H1 (cell line): Measurements from ENCODE around the gene PPP2R3A. TPM values are rescaled to one million over a fixed set of nuclear protein-coding genes. Genes with fewer than 3 reads are reported as not detected.

ENCODE experiments used
- CTCF ChIA-PET: fragments of 300-600 bp; sonication (Branson Sonifier 250); formaldehyde crosslinking; loops from one replicate; lab custom pipeline; 2021; ENCODE audit not compliant: partially characterized antibody; lab: Charles Lee
- POLR2A ChIA-PET: fragments of 300-600 bp; sonication (Branson Sonifier 250); formaldehyde crosslinking; loops from one replicate; lab custom pipeline; 2021; ENCODE audit warnings: inconsistent platforms; ENCODE audit not compliant: partially characterized antibody; lab: Charles Lee
- DNase-seq, 2 experiments: peaks; one replicate each; pipeline versions ENCODE4 v3.0.0 to v3.0.0-alpha.2; 2010 to 2022; ENCODE audit warnings: low spot score in 2 of 2, low read depth in 1 of 2, mixed read lengths in 1 of 2
- FAIRE-seq: peaks from 2 replicates; lab custom pipeline; 2011; peaks lifted over from hg19 to GRCh38; lab: Jason Lieb, UNC
- H2AFZ ChIP-seq: 2 replicates; pipeline ENCODE4 v1.8.1; 2012; ENCODE audit warnings: low read length, inconsistent platforms
- H2AK5ac ChIP-seq: 2 replicates; pipeline ENCODE4 v1.6.1; 2013; ENCODE audit warnings: low read depth, low read length
- H2BK120ac ChIP-seq: replicated peaks from 2 replicates; pipeline ENCODE3; 2013; ENCODE audit warnings: low read depth, low read length, inconsistent platforms
- H2BK12ac ChIP-seq: 2 replicates; pipeline ENCODE4 v1.6.1; 2013; ENCODE audit warnings: low read depth, low read length
- H2BK15ac ChIP-seq: 2 replicates; pipeline ENCODE4 v1.6.1; 2013; ENCODE audit warnings: low read length
- H2BK20ac ChIP-seq: 2 replicates; pipeline ENCODE4 v1.6.1; 2013; ENCODE audit warnings: low read length
- H2BK5ac ChIP-seq: 2 replicates; pipeline ENCODE4 v1.6.1; 2013; ENCODE audit warnings: low read depth, low read length
- H3K14ac ChIP-seq: 2 replicates; pipeline ENCODE4 v1.6.1; 2013; ENCODE audit warnings: inconsistent platforms; ENCODE audit not compliant: insufficient read length
- H3K18ac ChIP-seq: 2 replicates; pipeline ENCODE4 v1.6.1; 2013; ENCODE audit warnings: low read length; ENCODE audit errors: extremely low read depth
- H3K23ac ChIP-seq: 2 replicates; pipeline ENCODE4 v1.6.1; 2013; ENCODE audit warnings: inconsistent platforms; ENCODE audit not compliant: insufficient read length
- H3K23me2 ChIP-seq: 2 replicates; pipeline ENCODE4 v1.6.1; 2013; ENCODE audit warnings: low read depth, low read length
- H3K27ac ChIP-seq: 2 replicates; pipeline ENCODE4 v1.6.1; 2011; ENCODE audit warnings: low read depth, low read length, inconsistent platforms
- H3K27me3 ChIP-seq, 4 experiments: replicated peaks in 1 of 4; 1 replicate in 1 of 4; 2 replicates in 3 of 4; pipeline versions ENCODE4 v1.6.1 to v1.8.1; 2011 to 2013; ENCODE audit warnings: low read length in 3 of 4, mild to moderate bottlenecking in 3 of 4, inconsistent platforms in 2 of 4, mixed read lengths in 2 of 4, moderate library complexity in 1 of 4; ENCODE audit not compliant: control insufficient read depth in 3 of 4, insufficient read depth in 3 of 4; ENCODE audit errors: extremely low read depth in 1 of 4
- H3K36me3 ChIP-seq, 4 experiments: 2 replicates each; pipeline versions ENCODE4 v1.6.1 to v1.8.1; 2011 to 2013; ENCODE audit warnings: mild to moderate bottlenecking in 4 of 4, low read length in 3 of 4, moderate library complexity in 2 of 4, control low read depth in 1 of 4, inconsistent platforms in 1 of 4; ENCODE audit not compliant: insufficient read depth in 4 of 4, control insufficient read depth in 2 of 4
- H3K4ac ChIP-seq: replicated peaks from 2 replicates; pipeline ENCODE3; 2013; ENCODE audit warnings: low read length, low read depth, mixed read lengths, inconsistent platforms; ENCODE audit not compliant: insufficient read length
- H3K4me1 ChIP-seq, 4 experiments: replicated peaks in 1 of 4; 1 replicate in 1 of 4; 2 replicates in 3 of 4; pipeline versions ENCODE4 v1.6.1 to v1.8.1; 2011 to 2013; ENCODE audit warnings: low read length in 3 of 4, inconsistent platforms in 2 of 4, mixed read lengths in 1 of 4; ENCODE audit not compliant: insufficient read depth in 4 of 4, control insufficient read depth in 3 of 4
- H3K4me2 ChIP-seq, 2 experiments: 2 replicates each; pipeline versions ENCODE4 v1.6.1 to v1.8.1; 2011 to 2013; ENCODE audit warnings: low read depth in 2 of 2, low read length in 2 of 2, control low read depth in 1 of 2, inconsistent platforms in 1 of 2, mild to moderate bottlenecking in 1 of 2; ENCODE audit not compliant: insufficient read depth in 1 of 2
- H3K4me3 ChIP-seq, 4 experiments: fragments of 200-600, 300-600 bp in 1 of 4; sonication (generic), shearing (Covaris generic), sonication (Bioruptor Twin) in 1 of 4; 2 replicates each; pipeline versions ENCODE4 v1.5.1 to v1.8.1; 2011 to 2016; ENCODE audit warnings: low read length in 4 of 4, low read depth in 3 of 4, control low read depth in 2 of 4, inconsistent platforms in 2 of 4, mild to moderate bottlenecking in 2 of 4, mixed read lengths in 1 of 4, moderate library complexity in 1 of 4; ENCODE audit not compliant: insufficient read depth in 2 of 4; ENCODE audit errors: extremely low read depth in 1 of 4
- H3K56ac ChIP-seq: replicated peaks from 2 replicates; pipeline ENCODE3; 2013; ENCODE audit warnings: low read depth, mild to moderate bottlenecking, mixed read lengths, low read length, inconsistent platforms; ENCODE audit not compliant: insufficient read length
- H3K79me1 ChIP-seq: 2 replicates; pipeline ENCODE4 v1.6.1; 2013; ENCODE audit warnings: low read depth, low read length, control low read depth
- H3K79me2 ChIP-seq, 2 experiments: 2 replicates each; pipeline versions ENCODE4 v1.6.1 to v1.8.1; 2012 to 2013; ENCODE audit warnings: low read length in 2 of 2, mild to moderate bottlenecking in 2 of 2, inconsistent platforms in 1 of 2; ENCODE audit not compliant: insufficient read depth in 2 of 2, control insufficient read depth in 1 of 2
- H3K9ac ChIP-seq, 4 experiments: replicated peaks in 1 of 4; 1 replicate in 1 of 4; 2 replicates in 3 of 4; pipeline versions ENCODE4 v1.6.1 to v1.8.1; 2011 to 2013; ENCODE audit warnings: low read depth in 3 of 4, low read length in 3 of 4, control low read depth in 2 of 4, mild to moderate bottlenecking in 2 of 4, moderate library complexity in 2 of 4, inconsistent platforms in 1 of 4; ENCODE audit errors: extremely low read depth in 1 of 4
- H3K9me3 ChIP-seq, 2 experiments: 2 replicates each; pipeline versions ENCODE4 v1.6.1 to v1.8.1; 2012 to 2013; ENCODE audit warnings: mild to moderate bottlenecking in 2 of 2, moderate library complexity in 2 of 2, control low read depth in 1 of 2, inconsistent platforms in 1 of 2, low read depth in 1 of 2, low read length in 1 of 2, mixed read lengths in 1 of 2; ENCODE audit not compliant: insufficient read depth in 2 of 2
- H4K20me1 ChIP-seq, 2 experiments: replicated peaks in 1 of 2; 2 replicates each; pipeline versions ENCODE3 to v1.8.1; 2011 to 2013; ENCODE audit warnings: inconsistent platforms in 2 of 2, low read length in 2 of 2, mild to moderate bottlenecking in 1 of 2; ENCODE audit not compliant: insufficient read depth in 2 of 2, control insufficient read depth in 1 of 2
- H4K5ac ChIP-seq: 2 replicates; pipeline ENCODE4 v1.6.1; 2013; ENCODE audit warnings: low read length, low read depth, mixed read lengths, inconsistent platforms; ENCODE audit not compliant: insufficient read length
- H4K8ac ChIP-seq: 2 replicates; pipeline ENCODE4 v1.8.0; 2013; ENCODE audit warnings: mild to moderate bottlenecking, moderate library complexity, low read length, inconsistent platforms; ENCODE audit not compliant: insufficient read depth; ENCODE audit errors: extremely low read depth
- H4K91ac ChIP-seq: replicated peaks from 2 replicates; pipeline ENCODE3; 2013; ENCODE audit warnings: low read length, mixed read lengths, inconsistent platforms; ENCODE audit not compliant: insufficient read length
- BACH1 ChIP-seq: IDR thresholded peaks from 2 replicates; pipeline ENCODE4 v1.6.1; 2012; ENCODE audit warnings: low read length, improper control_type of control experiment
- BRCA1 ChIP-seq: IDR thresholded peaks from 2 replicates; pipeline ENCODE4 v1.6.1; 2012; ENCODE audit warnings: low read depth, low read length, improper control_type of control experiment
- CBX5 ChIP-seq: fragments of 300-800, 300-1000 bp; sonication (generic); IDR thresholded peaks from 2 replicates; pipeline ENCODE4 v1.7.1; 2016; ENCODE audit warnings: antibody characterized with exemption, low read length, low read depth
- CHD1 ChIP-seq: IDR thresholded peaks from 2 replicates; pipeline ENCODE4 v1.6.1; 2012; ENCODE audit warnings: low read depth, low read length, improper control_type of control experiment
- CREB1 ChIP-seq: IDR thresholded peaks from 2 replicates; pipeline ENCODE4 v1.6.1; 2012; ENCODE audit warnings: inconsistent platforms
- FOSL1 ChIP-seq: IDR thresholded peaks from 2 replicates; pipeline ENCODE4 v1.6.1; 2011; ENCODE audit warnings: mild to moderate bottlenecking, low read depth, low read length, moderate library complexity; ENCODE audit not compliant: insufficient read depth
- RBBP5 ChIP-seq: IDR thresholded peaks from 2 replicates; pipeline ENCODE4 v1.7.1; 2012; ENCODE audit warnings: low read depth, mild to moderate bottlenecking, inconsistent platforms, low read length, moderate library complexity, borderline replicate concordance
- RFX5 ChIP-seq: IDR thresholded peaks from 2 replicates; pipeline ENCODE4 v1.6.1; 2011; ENCODE audit warnings: low read depth, low read length, improper control_type of control experiment, borderline replicate concordance
- SAP30 ChIP-seq: fragments of 300-600 bp; sonication (generic); IDR thresholded peaks from 2 replicates; pipeline ENCODE4 v1.7.1; 2012; ENCODE audit warnings: low read length, moderate library complexity, mild to moderate bottlenecking, inconsistent platforms; ENCODE audit not compliant: insufficient read depth, insufficient replicate concordance
- SP1 ChIP-seq: IDR thresholded peaks from 2 replicates; pipeline ENCODE4 v1.6.1; 2011; ENCODE audit warnings: low read depth, low read length
- TAF7 ChIP-seq: optimal IDR thresholded peaks from 2 replicates; pipeline ENCODE3; 2011; ENCODE audit warnings: low read depth, mild to moderate bottlenecking, inconsistent platforms, low read length, moderate library complexity, borderline replicate concordance
- WGBS, 2 experiments: shearing (Covaris generic) in 1 of 2; methylation state at CpG; one replicate each; pipeline versions ENCODE4 v1.1.6 to v1.1.7; 2013 to 2015; ENCODE audit warnings: low lambda C conversion rate in 2 of 2, mixed read lengths in 2 of 2, inconsistent platforms in 1 of 2, low coverage in 1 of 2, missing lambda C conversion rate in 1 of 2; ENCODE audit not compliant: insufficient replicate concordance in 2 of 2, insufficient coverage in 1 of 2, insufficient read length in 1 of 2; ENCODE audit errors: extremely low coverage in 1 of 2, missing lambda C conversion rate in 1 of 2; 5-methylcytosine and 5-hydroxymethylcytosine counted together
- polyA plus RNA-seq, 7 experiments: library from polyadenylated mRNA; depleted of rRNA in 3 of 7; stranded (reverse) in 5 of 7; unstranded in 2 of 7; fragments of >200 nt in 5 of 7; fragments of 200-250 nt in 2 of 7; gene quantifications; 1 replicate in 5 of 7; 2 replicates in 1 of 7; 4 replicates in 1 of 7; pipeline versions ENCODE4 v1.2.1 to v1.2.3, GENCODE V29; 2011 to 2013; ENCODE audit warnings: missing spikeins in 2 of 7, mixed read lengths in 2 of 7
- total RNA-seq: library from RNA; stranded (reverse); fragmentation: NEBNext Ultra II Directional; extraction: Animal tissue kit (Norgen Biotek cat#: 25700); gene quantifications from 2 replicates; pipeline ENCODE4 v1.2.1, GENCODE V29; 2021
- TF ChIP-seq, protein P1 (sequence below): IDR thresholded peaks from 2 replicates; pipeline ENCODE4 v1.6.1; 2012; ENCODE audit warnings: inconsistent platforms

PPP2R3A gene
- total and polyA plus RNA-seq, 2 of the 8 experiments (the other 6 are each of a cell fraction or from before 2014, with no cell fraction given) = 4.1 to 15.2 TPM

GRCh38 chr3:136149667-136150066 lies 184.1 kb downstream of the PPP2R3A start:
- ChIA-PET CTCF (no interaction called here), POLR2A (interaction anchor here (1.0 kb wide), 1 partner anchor 47 kb away, joined by 4 read pairs; the partner anchor contains the start of gene MSL2)
- H2AK5ac ChIP-seq = no peak overlapping the region
- H3K56ac ChIP-seq = no peak overlapping the region
- no peak for FAIRE-seq
- no peak overlapping the region for H2BK120ac ChIP-seq
- H4K20me1 ChIP-seq = peaks cover 2 to 16% of the 10 kb centered on the region in 2 experiments
- H3K4me1 ChIP-seq = no peaks in the 10 kb centered on the region
- H4K8ac ChIP-seq = no peak overlapping the region
- no peak overlapping the region for H3K27ac ChIP-seq
- H3K27me3 ChIP-seq = no peaks in the 10 kb centered on the region
- H3K14ac ChIP-seq = no peak overlapping the region
- H4K5ac ChIP-seq = no peak overlapping the region
- no peak overlapping the region for H3K9ac ChIP-seq
- no peaks in the 10 kb centered on the region for H3K9me3 ChIP-seq
- H3K79me2 ChIP-seq = peaks cover 5 to 48% of the 10 kb centered on the region in 2 experiments; a peak in 3 of 4 replicates
- no peak overlapping the region for H3K18ac ChIP-seq
- DNase-seq = no peak
- H2BK12ac ChIP-seq = no peak overlapping the region
- H3K4me3 ChIP-seq = no peak overlapping the region
- no peaks in the 10 kb centered on the region for H3K23me2 ChIP-seq
- H4K91ac ChIP-seq = no peak overlapping the region
- WGBS, 2 experiments = 88% methylated on average over 3 of the region's 3 CpGs; no CpG with 5 or more reads in 1 of the 2 experiments
- H3K4me2 ChIP-seq = no peak overlapping the region
- H2BK15ac ChIP-seq = no peak overlapping the region
- H2BK5ac ChIP-seq = no peak overlapping the region
- peaks cover 3% of the 10 kb centered on the region; the same call in 1 of the 2 replicates for H3K79me1 ChIP-seq
- H2BK20ac ChIP-seq = no peak overlapping the region
- H3K36me3 ChIP-seq = peaks cover 0 to 23% (median 12%) of the 10 kb centered on the region in 4 experiments; a peak in 7 of 8 replicates
- H3K23ac ChIP-seq = no peak overlapping the region
- no peak overlapping the region for H3K4ac ChIP-seq
- no peak overlapping the region for H2AFZ ChIP-seq
- TF ChIP-seq CBX5 = no peak
- no peak for TF ChIP-seq CREB1
- no peak for TF ChIP-seq RBBP5
- no peak for TF ChIP-seq SP1
- no peak for TF ChIP-seq SAP30
- no peak for TF ChIP-seq FOSL1
- no peak for TF ChIP-seq TAF7
- TF ChIP-seq CHD1 = no peak
- no peak for TF ChIP-seq BRCA1
- no peak for TF ChIP-seq BACH1
- TF ChIP-seq, protein P1, sequence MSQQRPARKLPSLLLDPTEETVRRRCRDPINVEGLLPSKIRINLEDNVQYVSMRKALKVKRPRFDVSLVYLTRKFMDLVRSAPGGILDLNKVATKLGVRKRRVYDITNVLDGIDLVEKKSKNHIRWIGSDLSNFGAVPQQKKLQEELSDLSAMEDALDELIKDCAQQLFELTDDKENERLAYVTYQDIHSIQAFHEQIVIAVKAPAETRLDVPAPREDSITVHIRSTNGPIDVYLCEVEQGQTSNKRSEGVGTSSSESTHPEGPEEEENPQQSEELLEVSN = no peak
- no peak for TF ChIP-seq RFX5
